Measurements from ENCODE around the gene STX18.
A peak's percentile ranks its signal among the peaks of the same experiment; 100 is the strongest.
"Not testable (repeated sequence)": the region's sequence is repeated elsewhere in the genome, so short reads cannot be mapped to it uniquely, and the experiment has no call there.

STX18 gene

GRCh38 chr4:4574792-4575191 is 32.9 kb upstream of the STX18 start:
- no peaks in the 10 kb centered on the region for H3K36me3 ChIP-seq
- TF ChIP-seq CTCF (IDR thresholded peaks at IDR 0.05), result no peak
- intact Hi-C loops (cut with DNase I; ENCODE audit: low total_unique reads), result no loop called here
- DNase-seq, result peak in 1 of 2 donors; percentile 76
- H3K27ac ChIP-seq, result peak overlapping the region; percentile 55 to 71
- H3K4me3 ChIP-seq, result peak overlapping the region; percentile 57 to 66
- H3K27me3 ChIP-seq, result no peaks in the 10 kb centered on the region
- H3K4me1 ChIP-seq, result peaks cover 0 to 14% (median 4%) of the 10 kb centered on the region in 4 donors
- no peaks in the 10 kb centered on the region for H3K9me3 ChIP-seq

- intact Hi-C loops (cut with DNase I; ENCODE audit: low total_unique reads), result no loop called here
Measured at GRCh38 chr4:4574052-4574451, 32.2 kb upstream of the STX18 start.

GRCh38 chr4:4572821-4573220 is 31.0 kb upstream of the STX18 start:
- H3K27me3 ChIP-seq, result no peaks in the 10 kb centered on the region
- no peak for DNase-seq
- no peak overlapping the region for H3K4me3 ChIP-seq
- no peak for TF ChIP-seq CTCF (IDR thresholded peaks at IDR 0.05)
- H3K27ac ChIP-seq, result no peak overlapping the region
- H3K36me3 ChIP-seq, result no peaks in the 10 kb centered on the region
- intact Hi-C loops (cut with DNase I; ENCODE audit: low total_unique reads), result no loop called here
- no peaks in the 10 kb centered on the region for H3K9me3 ChIP-seq
- H3K4me1 ChIP-seq, result peaks cover 0 to 14% (median 4%) of the 10 kb centered on the region in 4 donors

More at GRCh38 chr4:4574052-4574451, 32.2 kb upstream of the STX18 start:
- Histone ChIP-seq H3K27ac (no peak overlapping the region), H3K9me3 (no peaks in the 10 kb centered on the region), H3K27me3 (no peaks in the 10 kb centered on the region), H3K4me3 (no peak overlapping the region), H3K36me3 (no peaks in the 10 kb centered on the region), H3K4me1 (peaks cover 0 to 14% (median 4%) of the 10 kb centered on the region in 4 donors)
- TF ChIP-seq CTCF (IDR thresholded peaks at IDR 0.05), result no peak
- no peak for DNase-seq

- H3K27ac ChIP-seq; H3K9me3 ChIP-seq; H3K4me1 ChIP-seq; intact Hi-C loops (cut with DNase I; ENCODE audit: low total_unique reads); DNase-seq; H3K36me3 ChIP-seq; H3K4me3 ChIP-seq; H3K27me3 ChIP-seq: not testable (repeated sequence)
Measured at GRCh38 chr4:4569861-4570260, 28.0 kb upstream of the STX18 start.

- DNase-seq, result no peak
- no peaks in the 10 kb centered on the region for H3K36me3 ChIP-seq
- H3K4me1 ChIP-seq, result no peaks in the 10 kb centered on the region
- intact Hi-C loops (cut with DNase I; ENCODE audit: low total_unique reads), result no loop called here
- no peak overlapping the region for H3K27ac ChIP-seq
- H3K4me3 ChIP-seq, result no peak overlapping the region
- no peak for TF ChIP-seq CTCF (IDR thresholded peaks at IDR 0.05)
- H3K27me3 ChIP-seq, result no peaks in the 10 kb centered on the region
- no peaks in the 10 kb centered on the region for H3K9me3 ChIP-seq
Measured at GRCh38 chr4:4568806-4569427, 27.1 kb upstream of the STX18 start.

- DNase-seq; H3K9me3 ChIP-seq; H3K27ac ChIP-seq; H3K27me3 ChIP-seq; H3K4me3 ChIP-seq; H3K36me3 ChIP-seq; intact Hi-C loops (cut with DNase I; ENCODE audit: low total_unique reads); H3K4me1 ChIP-seq: not testable (repeated sequence)
Measured at GRCh38 chr4:4566359-4566758, 24.5 kb upstream of the STX18 start.

- intact Hi-C loops (cut with DNase I; ENCODE audit: low total_unique reads), result no loop called here
- no peak for TF ChIP-seq CTCF (IDR thresholded peaks at IDR 0.05)
- no peaks in the 10 kb centered on the region for H3K27me3 ChIP-seq
- no peaks in the 10 kb centered on the region for H3K4me1 ChIP-seq
- H3K9me3 ChIP-seq, result no peaks in the 10 kb centered on the region
- no peak overlapping the region for H3K27ac ChIP-seq
- H3K36me3 ChIP-seq, result no peaks in the 10 kb centered on the region
- no peak overlapping the region for H3K4me3 ChIP-seq
- no peak for DNase-seq
Measured at GRCh38 chr4:4564522-4564921, 22.7 kb upstream of the STX18 start.
